H9 (cell line): ENCODE measurements around the gene TNFAIP8L1. TPM values are rescaled to one million over a fixed set of nuclear protein-coding genes. Genes with fewer than 3 reads are reported as not detected.

ENCODE experiments used
- DNase-seq: peaks from one replicate; pipeline ENCODE4 v3.0.0-alpha.2; 2017
- H2AFZ ChIP-seq: one replicate; pipeline ENCODE4 v1.6.1; 2013; ENCODE audit warnings: mild to moderate bottlenecking, low read length, control low read depth, moderate library complexity
- H2AK5ac ChIP-seq: 2 replicates; pipeline ENCODE4 v1.6.1; 2013; ENCODE audit warnings: low read length, control low read depth, mixed read lengths; ENCODE audit not compliant: insufficient read length
- H2BK120ac ChIP-seq: one replicate; pipeline ENCODE4 v1.6.1; 2013; ENCODE audit warnings: low read depth, mild to moderate bottlenecking, low read length, control low read depth, inconsistent platforms; ENCODE audit not compliant: poor library complexity, severe bottlenecking
- H2BK12ac ChIP-seq: 2 replicates; pipeline ENCODE4 v1.6.1; 2013; ENCODE audit warnings: low read length, control low read depth, mixed read lengths, low read depth; ENCODE audit not compliant: insufficient read length
- H2BK15ac ChIP-seq: 2 replicates; pipeline ENCODE4 v1.6.1; 2013; ENCODE audit warnings: low read depth, low read length, control low read depth
- H2BK20ac ChIP-seq: one replicate; pipeline ENCODE4 v1.6.1; 2013; ENCODE audit warnings: low read depth, mild to moderate bottlenecking, low read length, control low read depth, inconsistent platforms; ENCODE audit not compliant: poor library complexity, severe bottlenecking
- H2BK5ac ChIP-seq: 2 replicates; pipeline ENCODE4 v1.6.1; 2013; ENCODE audit warnings: low read length, control low read depth, mixed read lengths; ENCODE audit not compliant: insufficient read length
- H3K14ac ChIP-seq: 2 replicates; pipeline ENCODE4 v1.6.1; 2013; ENCODE audit warnings: low read length, control low read depth; ENCODE audit not compliant: insufficient read depth
- H3K18ac ChIP-seq: 2 replicates; pipeline ENCODE4 v1.6.1; 2013; ENCODE audit warnings: low read depth, mild to moderate bottlenecking, mixed read lengths, low read length, control low read depth; ENCODE audit not compliant: insufficient read length
- H3K23ac ChIP-seq: 2 replicates; pipeline ENCODE4 v1.6.1; 2013; ENCODE audit warnings: low read length, control low read depth, mixed read lengths, low read depth; ENCODE audit not compliant: insufficient read length
- H3K23me2 ChIP-seq: 2 replicates; pipeline ENCODE4 v1.6.1; 2013; ENCODE audit warnings: low read depth, mild to moderate bottlenecking, mixed read lengths, low read length, control low read depth; ENCODE audit not compliant: insufficient read length, poor library complexity, severe bottlenecking
- H3K27ac ChIP-seq: 2 replicates; pipeline ENCODE4 v1.5.1; 2013; ENCODE audit warnings: low read length, control low read depth, mixed read lengths, low read depth; ENCODE audit not compliant: insufficient read length
- H3K27me3 ChIP-seq: 2 replicates; pipeline ENCODE4 v1.6.1; 2013; ENCODE audit warnings: low read length, control low read depth, inconsistent platforms; ENCODE audit not compliant: insufficient read depth
- H3K4ac ChIP-seq: 2 replicates; pipeline ENCODE4 v1.6.1; 2013; ENCODE audit warnings: low read depth, mild to moderate bottlenecking, control low read depth, inconsistent platforms, low read length, moderate library complexity
- H3K4me1 ChIP-seq: 2 replicates; pipeline ENCODE4 v1.6.1; 2013; ENCODE audit warnings: low read length, control low read depth, inconsistent platforms; ENCODE audit not compliant: insufficient read depth
- H3K4me2 ChIP-seq: 2 replicates; pipeline ENCODE4 v1.6.1; 2013; ENCODE audit warnings: low read length, control low read depth, mixed read lengths; ENCODE audit not compliant: insufficient read length, insufficient read depth
- H3K56ac ChIP-seq: 2 replicates; pipeline ENCODE4 v1.6.1; 2013; ENCODE audit warnings: low read depth, mild to moderate bottlenecking, mixed read lengths, low read length, control low read depth; ENCODE audit not compliant: insufficient read length
- H3K79me1 ChIP-seq: 2 replicates; pipeline ENCODE4 v1.6.1; 2013; ENCODE audit warnings: low read depth, mild to moderate bottlenecking, moderate library complexity, low read length, control low read depth, inconsistent platforms; ENCODE audit not compliant: insufficient read depth, poor library complexity, severe bottlenecking
- H3K79me2 ChIP-seq: 2 replicates; pipeline ENCODE4 v1.6.1; 2013; ENCODE audit warnings: low read length, control low read depth, inconsistent platforms; ENCODE audit not compliant: insufficient read depth
- H3K9ac ChIP-seq: 2 replicates; pipeline ENCODE4 v1.6.1; 2013; ENCODE audit warnings: low read length, control low read depth, mixed read lengths; ENCODE audit not compliant: insufficient read length; ENCODE audit errors: extremely low read depth
- H3K9me3 ChIP-seq: one replicate; pipeline ENCODE4 v1.6.1; 2013; ENCODE audit warnings: low read depth, low read length, inconsistent platforms; ENCODE audit not compliant: control insufficient read depth
- H3T11ph ChIP-seq: one replicate; pipeline ENCODE4 v1.6.1; 2013; ENCODE audit warnings: mild to moderate bottlenecking, low read length, control low read depth, inconsistent platforms
- H4K20me1 ChIP-seq: one replicate; pipeline ENCODE4 v1.6.1; 2013; ENCODE audit not compliant: control insufficient read depth, insufficient read length, insufficient read depth
- H4K5ac ChIP-seq: 2 replicates; pipeline ENCODE4 v1.6.1; 2013; ENCODE audit warnings: low read depth, mild to moderate bottlenecking, mixed read lengths, low read length, control low read depth; ENCODE audit not compliant: insufficient read length
- H4K8ac ChIP-seq: replicated peaks from 2 replicates; pipeline ENCODE4 v1.6.1; 2013; ENCODE audit warnings: low read length, control low read depth, mixed read lengths, low read depth; ENCODE audit not compliant: insufficient read length
- H4K91ac ChIP-seq: 2 replicates; pipeline ENCODE4 v1.6.1; 2013; ENCODE audit warnings: low read depth, mild to moderate bottlenecking, moderate library complexity, mixed read lengths, low read length, control low read depth; ENCODE audit not compliant: insufficient read length
- H3K27ac Mint-ChIP-seq, 3 experiments: 2 replicates in 2 of 3; 3 replicates in 1 of 3; pipeline ENCODE4 v1.8.0; 2020 to 2021; ENCODE audit warnings: mixed read lengths in 3 of 3, mild to moderate bottlenecking in 1 of 3, moderate library complexity in 1 of 3
- H3K27me3 Mint-ChIP-seq: 2 replicates; pipeline ENCODE4 v1.8.0; 2021; ENCODE audit warnings: low read depth, mild to moderate bottlenecking, moderate library complexity, mixed read lengths
- H3K36me3 Mint-ChIP-seq, 3 experiments: 2 replicates in 2 of 3; 3 replicates in 1 of 3; pipeline ENCODE4 v1.8.0; 2020 to 2021; ENCODE audit warnings: low read depth in 3 of 3, mixed read lengths in 3 of 3; ENCODE audit not compliant: insufficient read depth in 1 of 3
- H3K4me1 Mint-ChIP-seq, 2 experiments: 2 replicates each; pipeline ENCODE4 v1.8.0; 2020; ENCODE audit warnings: mixed read lengths in 2 of 2
- H3K4me3 Mint-ChIP-seq, 2 experiments: 2 replicates in 1 of 2; 3 replicates in 1 of 2; pipeline ENCODE4 v1.8.0; 2020 to 2021; ENCODE audit warnings: mild to moderate bottlenecking in 2 of 2, mixed read lengths in 2 of 2, moderate library complexity in 1 of 2
- H3K9me3 Mint-ChIP-seq, 2 experiments: 2 replicates in 1 of 2; 3 replicates in 1 of 2; pipeline ENCODE4 v1.8.0; 2020; ENCODE audit warnings: mild to moderate bottlenecking in 2 of 2, mixed read lengths in 2 of 2, moderate library complexity in 1 of 2
- CTCF ChIP-seq: fragments of 200-600 bp; sonication (generic); conservative IDR thresholded peaks from 3 replicates; pipeline ENCODE4 v1.8.0; 2021; ENCODE audit warnings: antibody characterized with exemption, mild to moderate bottlenecking
- WGBS: extraction: QIAGEN DNeasy Blood & Tissue Kit; methylation state at CpG from one replicate; pipeline ENCODE4 v1.1.7; 2013; ENCODE audit warnings: missing lambda C conversion rate, low lambda C conversion rate, mixed read lengths; ENCODE audit not compliant: insufficient read length; ENCODE audit errors: extremely low coverage; 5-methylcytosine and 5-hydroxymethylcytosine counted together
- total RNA-seq: library from RNA; stranded (reverse); gene quantifications from 2 replicates; pipeline ENCODE4 v1.2.1, GENCODE V29; 2021

TNFAIP8L1 gene
- total RNA-seq, 1 experiment from 2014 or later, result 4.2 TPM

GRCh38 chr19:4604912-4605311 lies 34.4 kb upstream of the TNFAIP8L1 start:
- Histone ChIP-seq H2BK120ac (no peak overlapping the region), H2AFZ (no peak overlapping the region), H4K5ac (no peak overlapping the region), H3K79me1 (no peaks in the 10 kb centered on the region), H3K23me2 (peaks cover 6% of the 10 kb centered on the region), H3K56ac (no peak overlapping the region), H3K9ac (no peak overlapping the region), H2BK5ac (no peak overlapping the region), H4K8ac (no peak overlapping the region), H2BK12ac (no peak overlapping the region), H3K23ac (no peak overlapping the region), H4K91ac (no peak overlapping the region), H3K18ac (no peak overlapping the region), H4K20me1 (no peaks in the 10 kb centered on the region), H3K79me2 (no peaks in the 10 kb centered on the region), H2AK5ac (no peak overlapping the region), H3K14ac (no peak overlapping the region), H3K9me3 (no peaks in the 10 kb centered on the region), H3K4me2 (no peak overlapping the region), H3T11ph (no peak overlapping the region), H3K27ac (no peak overlapping the region), H2BK20ac (no peak overlapping the region), H2BK15ac (no peak overlapping the region), H3K4ac (no peak overlapping the region), H3K4me1 (no peaks in the 10 kb centered on the region), H3K27me3 (no peaks in the 10 kb centered on the region)
- Mint-ChIP-seq H3K36me3 (no peaks in the 10 kb centered on the region), H3K9me3 (no peaks in the 10 kb centered on the region; a peak in 2 of 5 replicates), H3K27me3 (peaks cover 29% of the 10 kb centered on the region), H3K4me3 (no peak overlapping the region), H3K4me1 (peaks cover 3 to 6% of the 10 kb centered on the region in 2 experiments; a peak in 3 of 4 replicates), H3K27ac (no peak overlapping the region)
- no peak for DNase-seq
- no peak for TF ChIP-seq CTCF
- no CpG with 5 or more reads among the region's 6 CpGs for WGBS
